K562 (cell line): ENCODE data around the gene SAMD11. TPM values are rescaled to one million over a fixed set of nuclear protein-coding genes. Genes with fewer than 3 reads are reported as not detected.
"Not testable (repeated sequence)": the region's sequence is repeated elsewhere in the genome, so short reads cannot be mapped to it uniquely, and the experiment has no call there.

Source experiments
- ATAC-seq: fragments of 200-7000 bp; cut with Tn5 transposase; 3 replicates; pipeline ENCODE4 v1.9.1; 2020; ENCODE audit warnings: moderate library complexity
- BruUV-seq: library from RNA; stranded (reverse); fragments of 400-500 nt; replicated peaks from 2 replicates; lab custom pipeline; 2021; lab: Mats Ljungman, UMichigan
- CTCF ChIA-PET: fragments of 300-600 bp; formaldehyde crosslinking; extraction: SDS; loops from one replicate; lab custom pipeline; 2021; ENCODE audit warnings: low intra/inter-chr PET ratio; lab: Yijun Ruan, JAX
- POLR2A ChIA-PET: fragments of 300-600, 350-650 bp; sonication (Branson Sonifier 250); formaldehyde crosslinking; extraction: SDS; loops from one replicate; lab custom pipeline; 2021; ENCODE audit warnings: antibody characterized with exemption, inconsistent platforms; lab: Yijun Ruan, JAX
- DNase-seq, 4 experiments: peaks; one replicate each; pipeline versions ENCODE4 v3.0.0 to v3.0.0-alpha.2; 2011 to 2018; ENCODE audit warnings: low spot score in 3 of 4, mixed read lengths in 3 of 4; ENCODE audit errors: extremely low read depth in 1 of 4
- FAIRE-seq: peaks from 2 replicates; lab custom pipeline; 2011; peaks lifted over from hg19 to GRCh38; lab: Jason Lieb, UNC
- H2AFZ ChIP-seq: 2 replicates; pipeline ENCODE4 v1.6.0; 2011; ENCODE audit warnings: low read depth, low read length, control low read depth, inconsistent platforms
- H3K27ac ChIP-seq: fragments of 200-600 bp; 3 replicates; pipeline ENCODE4 v1.8.0; 2011; ENCODE audit warnings: low read depth, mild to moderate bottlenecking, control low read depth, inconsistent platforms, low read length, moderate library complexity, mixed read lengths; ENCODE audit errors: extremely low read depth
- H3K27me3 ChIP-seq, 2 experiments: fragments of 300-600 bp in 1 of 2; 2 replicates in 1 of 2; 3 replicates in 1 of 2; pipeline versions ENCODE4 v1.6.0 to v1.8.0; 2011; ENCODE audit warnings: inconsistent platforms in 2 of 2, low read length in 2 of 2, mild to moderate bottlenecking in 1 of 2, mixed read lengths in 1 of 2, moderate library complexity in 1 of 2; ENCODE audit not compliant: control insufficient read depth in 2 of 2, insufficient read depth in 2 of 2
- H3K36me3 ChIP-seq: fragments of 300-600 bp; 3 replicates; pipeline ENCODE4 v1.8.0; 2011; ENCODE audit warnings: mild to moderate bottlenecking, low read length, inconsistent platforms; ENCODE audit not compliant: control insufficient read depth, insufficient read depth
- H3K4me1 ChIP-seq, 2 experiments: fragments of 200-600 bp in 1 of 2; replicated peaks in 1 of 2; 2 replicates in 1 of 2; 3 replicates in 1 of 2; pipeline versions ENCODE4 v1.5.1 to v1.8.0; 2011; ENCODE audit warnings: inconsistent platforms in 2 of 2, low read length in 2 of 2, mild to moderate bottlenecking in 1 of 2, mixed read lengths in 1 of 2, moderate library complexity in 1 of 2; ENCODE audit not compliant: control insufficient read depth in 2 of 2, insufficient read depth in 2 of 2
- H3K4me2 ChIP-seq: 2 replicates; pipeline ENCODE4 v1.6.1; 2011; ENCODE audit warnings: low read length, control low read depth, inconsistent platforms, mixed read lengths; ENCODE audit not compliant: insufficient read depth
- H3K4me3 ChIP-seq: fragments of 200-600 bp; sonication (generic), shearing (Covaris generic); 2 replicates; pipeline ENCODE4 v1.5.1; 2016; ENCODE audit warnings: control low read depth, inconsistent platforms
- H3K79me2 ChIP-seq: fragments of 200-600 bp; 3 replicates; pipeline ENCODE4 v1.8.0; 2011; ENCODE audit warnings: low read length, inconsistent platforms; ENCODE audit not compliant: control insufficient read depth, insufficient read depth
- H3K9ac ChIP-seq, 2 experiments: 2 replicates each; pipeline versions ENCODE4 v1.6.0 to v1.6.1; 2011; ENCODE audit warnings: low read depth in 2 of 2, low read length in 2 of 2, control low read depth in 1 of 2, inconsistent platforms in 1 of 2, mild to moderate bottlenecking in 1 of 2, mixed read lengths in 1 of 2; ENCODE audit not compliant: insufficient read depth in 1 of 2
- H3K9me1 ChIP-seq: one replicate; pipeline ENCODE4 v1.6.0; 2011; ENCODE audit warnings: inconsistent platforms, mild to moderate bottlenecking, low read length, moderate library complexity; ENCODE audit not compliant: control insufficient read depth, insufficient read depth
- H3K9me3 ChIP-seq: replicated peaks from 2 replicates; pipeline ENCODE4 v1.5.1; 2011; ENCODE audit warnings: low read depth, low read length, inconsistent platforms; ENCODE audit not compliant: control insufficient read depth, insufficient read depth
- H4K20me1 ChIP-seq: replicated peaks from 2 replicates; pipeline ENCODE4 v1.6.1; 2011; ENCODE audit warnings: low read length, inconsistent platforms, mixed read lengths; ENCODE audit not compliant: control insufficient read depth, insufficient read depth
- WGBS: fragments of 100-300 bp; shearing (Covaris generic); methylation state at CpG from one replicate; pipeline ENCODE4 v1.1.6; 2016; ENCODE audit warnings: low coverage, mixed read lengths; ENCODE audit not compliant: insufficient coverage; ENCODE audit errors: missing lambda C conversion rate; 5-methylcytosine and 5-hydroxymethylcytosine counted together
- in situ Hi-C: fragments of 300-500 bp; cut with MboI; formaldehyde crosslinking; loops from 4 replicates; pipeline ENCODE4 v1.15.0; 2018; ENCODE audit warnings: inconsistent platforms, mixed read lengths
- intact Hi-C: fragments of 100-400 bp; cut with micrococcal nuclease; formaldehyde crosslinking; loops from 2 replicates; pipeline ENCODE4 v1.14.2; 2022
- polyA plus RNA-seq, 8 experiments: library from polyadenylated mRNA; depleted of rRNA in 4 of 8; stranded (reverse) in 5 of 8; unstranded in 3 of 8; fragments of >200 nt; fragmentation: Nextera tagmentation in 2 of 8; fragmentation: Illumina TruSeq in 1 of 8; extraction: Ambion mirVana in 2 of 8; extraction: Trizol in 1 of 8; gene quantifications; 2 replicates each; pipeline versions ENCODE4 v1.2.1 to v1.2.3, GENCODE V29; 2011 to 2014; ENCODE audit warnings: inconsistent platforms in 1 of 8, missing spikeins in 1 of 8
- total RNA-seq, 7 experiments: library from RNA; depleted of rRNA in 6 of 7; stranded (reverse); fragments of >200 nt in 6 of 7; fragmentation: Illumina TruSeq in 2 of 7; extraction: Trizol in 2 of 7; gene quantifications; 2 replicates each; pipeline versions ENCODE4 v1.2.1 to v1.2.3, GENCODE V29; 2011 to 2021; ENCODE audit warnings: low replicate concordance in 1 of 7

Gene SAMD11
- total and polyA plus RNA-seq, 9 of the 15 experiments (the other 6 are each of a cell fraction or from before 2014, with no cell fraction given): 0.07 to 0.82 (median 0.11) TPM; not detected in 2

GRCh38 chr1:889774-890173 is 33.9 kb upstream of the SAMD11 start:
- H3K9me1 ChIP-seq, H3K4me2 ChIP-seq, intact Hi-C loops, H3K9me3 ChIP-seq, H3K27ac ChIP-seq, FAIRE-seq, H2AFZ ChIP-seq, H3K79me2 ChIP-seq, ATAC-seq, H3K4me3 ChIP-seq, DNase-seq, H3K9ac ChIP-seq, H3K36me3 ChIP-seq, in situ Hi-C loops, CTCF ChIA-PET, BruUV-seq, H4K20me1 ChIP-seq, H3K4me1 ChIP-seq: not testable (repeated sequence)
- WGBS: 4% methylated on average over 4 of the region's 4 CpGs
- peaks cover 22 to 28% of the 10 kb centered on the region in 2 experiments for H3K27me3 ChIP-seq
- POLR2A ChIA-PET: interaction anchor here (0.6 kb wide), 1 partner anchor 19 kb away, joined by 3 read pairs; no protein-coding TSS in a partner anchor

- BruUV-seq, DNase-seq, FAIRE-seq, H3K9me3 ChIP-seq, H3K9ac ChIP-seq, H3K27ac ChIP-seq, in situ Hi-C loops, H2AFZ ChIP-seq, H3K4me1 ChIP-seq, intact Hi-C loops, CTCF ChIA-PET, H3K4me3 ChIP-seq, H3K79me2 ChIP-seq, H3K36me3 ChIP-seq, H4K20me1 ChIP-seq, ATAC-seq, H3K9me1 ChIP-seq, H3K4me2 ChIP-seq: not testable (repeated sequence)
- 1% methylated on average over 9 of the region's 9 CpGs for WGBS
- peaks cover 22 to 28% of the 10 kb centered on the region in 2 experiments for H3K27me3 ChIP-seq
- POLR2A ChIA-PET: interaction anchor here (0.6 kb wide), 1 partner anchor 18 kb away, joined by 3 read pairs; no protein-coding TSS in a partner anchor
Measured at GRCh38 chr1:890234-890633, 33.5 kb upstream of the SAMD11 start.
